IPS-20b (cell line): ENCODE measurements around the gene THAP3.

Experiments used
- H3K27ac ChIP-seq: one replicate; pipeline ENCODE4 v1.5.1; 2013; ENCODE audit warnings: low read length
- H3K27me3 ChIP-seq: 2 replicates; pipeline ENCODE4 v1.6.1; 2013; ENCODE audit warnings: mild to moderate bottlenecking, low read length, inconsistent platforms; ENCODE audit not compliant: insufficient read depth
- H3K36me3 ChIP-seq: 2 replicates; pipeline ENCODE4 v1.6.1; 2013; ENCODE audit warnings: low read depth, mild to moderate bottlenecking, inconsistent platforms, low read length, moderate library complexity; ENCODE audit not compliant: insufficient read depth
- H3K4me1 ChIP-seq: 2 replicates; pipeline ENCODE4 v1.6.1; 2013; ENCODE audit warnings: mild to moderate bottlenecking, control low read depth, inconsistent platforms, low read length, moderate library complexity; ENCODE audit not compliant: insufficient read depth
- H3K4me3 ChIP-seq: 2 replicates; pipeline ENCODE4 v1.5.1; 2013; ENCODE audit warnings: mild to moderate bottlenecking, low read length, inconsistent platforms
- H3K9ac ChIP-seq: 2 replicates; pipeline ENCODE4 v1.6.1; 2013; ENCODE audit warnings: low read depth, mild to moderate bottlenecking, inconsistent platforms, low read length, moderate library complexity
- H3K9me3 ChIP-seq: 2 replicates; pipeline ENCODE4 v1.6.1; 2013; ENCODE audit warnings: mild to moderate bottlenecking, low read depth, low read length, inconsistent platforms; ENCODE audit not compliant: insufficient read depth

THAP3 gene

GRCh38 chr1:6622396-6623152 lies 2.1 kb upstream of the THAP3 start:
- H3K9me3 ChIP-seq, result no peaks in the 10 kb centered on the region
- H3K9ac ChIP-seq, result no peak overlapping the region
- H3K27ac ChIP-seq, result no peak overlapping the region
- no peaks in the 10 kb centered on the region for H3K27me3 ChIP-seq
- H3K4me3 ChIP-seq, result no peak overlapping the region
- no peaks in the 10 kb centered on the region; the same call in 1 of the 2 replicates for H3K4me1 ChIP-seq
- H3K36me3 ChIP-seq, result peaks cover 68% of the 10 kb centered on the region

GRCh38 chr1:6623269-6623965 lies 1.3 kb upstream of the THAP3 start:
- H3K9ac ChIP-seq, result no peak overlapping the region
- no peaks in the 10 kb centered on the region for H3K27me3 ChIP-seq
- H3K36me3 ChIP-seq, result peaks cover 66% of the 10 kb centered on the region
- H3K4me3 ChIP-seq, result no peak overlapping the region
- no peak overlapping the region for H3K27ac ChIP-seq
- no peaks in the 10 kb centered on the region for H3K9me3 ChIP-seq
- H3K4me1 ChIP-seq, result no peaks in the 10 kb centered on the region; the same call in 1 of the 2 replicates

GRCh38 chr1:6625584-6626149 lies 999 bp downstream of the THAP3 start:
- Histone ChIP-seq H3K27me3 (no peaks in the 10 kb centered on the region), H3K9me3 (no peaks in the 10 kb centered on the region), H3K27ac (no peak overlapping the region), H3K4me3 (peak overlapping the region; percentile 90), H3K36me3 (peaks cover 64% of the 10 kb centered on the region), H3K4me1 (no peaks in the 10 kb centered on the region; the same call in 1 of the 2 replicates), H3K9ac (peak overlapping the region; percentile 75)

GRCh38 chr1:6627031-6627430 lies 2.4 kb downstream of the THAP3 start:
- Histone ChIP-seq H3K4me3 (no peak overlapping the region), H3K36me3 (peaks cover 51% of the 10 kb centered on the region), H3K27ac (no peak overlapping the region)

GRCh38 chr1:6627841-6628545 lies 3.3 kb downstream of the THAP3 start:
- H3K4me3 ChIP-seq, result no peak overlapping the region
- no peaks in the 10 kb centered on the region for H3K27me3 ChIP-seq
- no peak overlapping the region for H3K9ac ChIP-seq
- H3K9me3 ChIP-seq, result no peaks in the 10 kb centered on the region
- no peak overlapping the region for H3K27ac ChIP-seq
- no peaks in the 10 kb centered on the region; the same call in 1 of the 2 replicates for H3K4me1 ChIP-seq
- peaks cover 51% of the 10 kb centered on the region for H3K36me3 ChIP-seq

More at GRCh38 chr1:6627031-6627430, 2.4 kb downstream of the THAP3 start:
- Histone ChIP-seq H3K27me3 (no peaks in the 10 kb centered on the region), H3K4me1 (no peaks in the 10 kb centered on the region; the same call in 1 of the 2 replicates), H3K9me3 (no peaks in the 10 kb centered on the region), H3K9ac (no peak overlapping the region)

GRCh38 chr1:6628971-6629479 lies 4.4 kb downstream of the THAP3 start:
- H3K9me3 ChIP-seq, result no peaks in the 10 kb centered on the region
- H3K9ac ChIP-seq, result no peak overlapping the region
- H3K27ac ChIP-seq, result no peak overlapping the region
- peaks cover 51% of the 10 kb centered on the region for H3K36me3 ChIP-seq
- H3K4me3 ChIP-seq, result no peak overlapping the region
- no peaks in the 10 kb centered on the region for H3K27me3 ChIP-seq
- H3K4me1 ChIP-seq, result no peaks in the 10 kb centered on the region; the same call in 1 of the 2 replicates

GRCh38 chr1:6630027-6630426 lies 5.4 kb downstream of the THAP3 start:
- no peaks in the 10 kb centered on the region; the same call in 1 of the 2 replicates for H3K4me1 ChIP-seq
- no peak overlapping the region for H3K9ac ChIP-seq
- H3K27ac ChIP-seq, result no peak overlapping the region
- peaks cover 59% of the 10 kb centered on the region for H3K36me3 ChIP-seq
- no peaks in the 10 kb centered on the region for H3K27me3 ChIP-seq
- no peak overlapping the region for H3K4me3 ChIP-seq
- H3K9me3 ChIP-seq, result no peaks in the 10 kb centered on the region

GRCh38 chr1:6631058-6631457 lies 6.4 kb downstream of the THAP3 start:
- H3K27ac ChIP-seq, result no peak overlapping the region
- H3K9me3 ChIP-seq, result no peaks in the 10 kb centered on the region
- H3K36me3 ChIP-seq, result peaks cover 69% of the 10 kb centered on the region
- no peak overlapping the region for H3K4me3 ChIP-seq
- no peaks in the 10 kb centered on the region; the same call in 1 of the 2 replicates for H3K4me1 ChIP-seq
- no peaks in the 10 kb centered on the region for H3K27me3 ChIP-seq
- no peak overlapping the region for H3K9ac ChIP-seq

GRCh38 chr1:6632588-6633514 lies 8.2 kb downstream of the THAP3 start:
- H3K36me3 ChIP-seq, result peaks cover 83% of the 10 kb centered on the region
- no peak overlapping the region for H3K9ac ChIP-seq
- no peaks in the 10 kb centered on the region for H3K4me1 ChIP-seq
- H3K27me3 ChIP-seq, result no peaks in the 10 kb centered on the region
- no peak overlapping the region for H3K27ac ChIP-seq
- no peak overlapping the region for H3K4me3 ChIP-seq
- H3K9me3 ChIP-seq, result no peaks in the 10 kb centered on the region

- Histone ChIP-seq H3K9me3 (no peaks in the 10 kb centered on the region), H3K4me1 (no peaks in the 10 kb centered on the region), H3K9ac (no peak overlapping the region), H3K36me3 (peaks cover 83% of the 10 kb centered on the region), H3K27me3 (no peaks in the 10 kb centered on the region), H3K27ac (no peak overlapping the region), H3K4me3 (no peak overlapping the region)
Observed at GRCh38 chr1:6634371-6635052, 9.8 kb downstream of the THAP3 start.
